PFSK-1 (cell line): ENCODE data around the gene KIAA1755.

Experiments
- FOXP2 ChIP-seq: optimal IDR thresholded peaks from 2 replicates; pipeline ENCODE3; 2011; ENCODE audit warnings: borderline replicate concordance, control low read depth, inconsistent platforms; ENCODE audit not compliant: insufficient read depth; ENCODE audit errors: extremely low read length, extremely low read depth
- POLR2AphosphoS5 ChIP-seq: IDR thresholded peaks from 2 replicates; pipeline ENCODE4 v1.6.1; 2012; ENCODE audit warnings: low read depth, mild to moderate bottlenecking, control low read depth, low read length, moderate library complexity
- SIN3A ChIP-seq: IDR thresholded peaks from 2 replicates; pipeline ENCODE4 v1.6.1; 2012; ENCODE audit warnings: mild to moderate bottlenecking, low read length, moderate library complexity, borderline replicate concordance; ENCODE audit not compliant: insufficient read depth
- TAF1 ChIP-seq: IDR thresholded peaks from 2 replicates; pipeline ENCODE4 v1.6.1; 2012; ENCODE audit warnings: low read length, control low read depth, borderline replicate concordance; ENCODE audit not compliant: insufficient read depth
- TF ChIP-seq, protein P1 (sequence below), 2 experiments: IDR thresholded peaks; 2 replicates each; pipeline versions ENCODE4 v1.6.1 to v1.8.0; 2011 to 2012; ENCODE audit warnings: low read depth in 2 of 2, low read length in 2 of 2, control low read depth in 1 of 2, inconsistent platforms in 1 of 2, mild to moderate bottlenecking in 1 of 2, moderate library complexity in 1 of 2; ENCODE audit not compliant: insufficient read depth in 1 of 2

The KIAA1755 gene

DNA sequence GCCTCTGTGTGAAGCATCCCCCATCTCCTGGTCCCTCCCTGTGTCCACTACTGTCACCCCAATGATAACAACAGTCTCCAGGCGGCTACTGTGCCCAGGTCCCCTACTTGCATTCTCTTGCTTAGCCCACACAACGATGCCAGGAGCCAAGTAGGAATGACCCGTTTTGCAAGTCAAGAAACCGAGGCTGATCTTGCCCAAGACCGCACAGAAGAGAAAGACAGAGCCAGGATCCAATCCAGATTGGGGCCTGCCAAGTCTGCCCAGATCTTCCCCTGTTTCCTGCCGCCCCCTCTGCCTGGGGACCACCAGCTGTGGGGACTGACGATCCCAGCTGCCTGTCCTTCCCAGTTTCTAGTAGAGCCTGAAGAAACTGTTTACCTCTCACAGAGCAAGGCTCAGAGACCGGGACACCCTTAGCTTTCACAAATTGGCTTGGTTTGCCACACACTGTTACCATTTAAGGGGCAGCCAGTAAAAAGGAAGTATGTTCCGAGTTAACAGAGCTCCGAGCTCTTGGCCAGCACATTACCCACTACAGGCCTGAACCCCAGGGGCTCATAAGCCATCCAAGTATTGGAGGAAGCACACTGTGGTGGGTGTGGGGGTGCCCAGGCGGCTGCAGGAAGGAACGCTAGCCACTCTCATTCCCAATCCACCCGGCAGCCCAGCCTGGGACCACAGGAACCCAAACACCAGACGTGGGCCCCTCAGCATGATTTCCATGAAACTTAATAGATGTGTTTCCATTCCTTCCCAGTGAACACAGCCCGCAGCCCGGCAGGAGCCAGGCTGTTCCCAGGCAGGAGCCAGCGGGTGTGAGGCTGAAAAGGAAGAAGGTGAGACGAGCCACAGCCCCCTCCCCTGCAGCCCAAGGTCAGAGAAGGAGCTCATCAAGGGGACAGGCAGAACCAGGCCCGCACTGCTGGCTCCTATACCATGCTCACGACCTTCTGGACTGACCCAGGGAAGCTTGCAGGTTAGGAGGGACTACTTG is 7.9 kb downstream of the KIAA1755 start:
- TF ChIP-seq, protein P1, sequence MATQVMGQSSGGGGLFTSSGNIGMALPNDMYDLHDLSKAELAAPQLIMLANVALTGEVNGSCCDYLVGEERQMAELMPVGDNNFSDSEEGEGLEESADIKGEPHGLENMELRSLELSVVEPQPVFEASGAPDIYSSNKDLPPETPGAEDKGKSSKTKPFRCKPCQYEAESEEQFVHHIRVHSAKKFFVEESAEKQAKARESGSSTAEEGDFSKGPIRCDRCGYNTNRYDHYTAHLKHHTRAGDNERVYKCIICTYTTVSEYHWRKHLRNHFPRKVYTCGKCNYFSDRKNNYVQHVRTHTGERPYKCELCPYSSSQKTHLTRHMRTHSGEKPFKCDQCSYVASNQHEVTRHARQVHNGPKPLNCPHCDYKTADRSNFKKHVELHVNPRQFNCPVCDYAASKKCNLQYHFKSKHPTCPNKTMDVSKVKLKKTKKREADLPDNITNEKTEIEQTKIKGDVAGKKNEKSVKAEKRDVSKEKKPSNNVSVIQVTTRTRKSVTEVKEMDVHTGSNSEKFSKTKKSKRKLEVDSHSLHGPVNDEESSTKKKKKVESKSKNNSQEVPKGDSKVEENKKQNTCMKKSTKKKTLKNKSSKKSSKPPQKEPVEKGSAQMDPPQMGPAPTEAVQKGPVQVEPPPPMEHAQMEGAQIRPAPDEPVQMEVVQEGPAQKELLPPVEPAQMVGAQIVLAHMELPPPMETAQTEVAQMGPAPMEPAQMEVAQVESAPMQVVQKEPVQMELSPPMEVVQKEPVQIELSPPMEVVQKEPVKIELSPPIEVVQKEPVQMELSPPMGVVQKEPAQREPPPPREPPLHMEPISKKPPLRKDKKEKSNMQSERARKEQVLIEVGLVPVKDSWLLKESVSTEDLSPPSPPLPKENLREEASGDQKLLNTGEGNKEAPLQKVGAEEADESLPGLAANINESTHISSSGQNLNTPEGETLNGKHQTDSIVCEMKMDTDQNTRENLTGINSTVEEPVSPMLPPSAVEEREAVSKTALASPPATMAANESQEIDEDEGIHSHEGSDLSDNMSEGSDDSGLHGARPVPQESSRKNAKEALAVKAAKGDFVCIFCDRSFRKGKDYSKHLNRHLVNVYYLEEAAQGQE (IDR thresholded peaks at IDR 0.05; ENCODE audit: insufficient read depth in 1 of 2, low read depth in 2 of 2, low read length in 2 of 2), result no peak
- TF ChIP-seq FOXP2 (no peak), SIN3A (no peak), POLR2AphosphoS5 (no peak), TAF1 (no peak)

- TF ChIP-seq POLR2AphosphoS5 (no peak), SIN3A (no peak), TAF1 (no peak), FOXP2 (no peak)
- TF ChIP-seq, protein P1 (IDR thresholded peaks at IDR 0.05; ENCODE audit: insufficient read depth in 1 of 2, low read depth in 2 of 2, low read length in 2 of 2), result no peak
Observed at GRCh38 chr20:38250609-38251008, 9.9 kb downstream of the KIAA1755 start.

- TF ChIP-seq FOXP2 (no peak), TAF1 (no peak), POLR2AphosphoS5 (no peak), SIN3A (no peak)
- TF ChIP-seq, protein P1 (IDR thresholded peaks at IDR 0.05; ENCODE audit: insufficient read depth in 1 of 2, low read depth in 2 of 2, low read length in 2 of 2), result no peak
Observed at GRCh38 chr20:38249536-38250310, 10.8 kb downstream of the KIAA1755 start.

DNA sequence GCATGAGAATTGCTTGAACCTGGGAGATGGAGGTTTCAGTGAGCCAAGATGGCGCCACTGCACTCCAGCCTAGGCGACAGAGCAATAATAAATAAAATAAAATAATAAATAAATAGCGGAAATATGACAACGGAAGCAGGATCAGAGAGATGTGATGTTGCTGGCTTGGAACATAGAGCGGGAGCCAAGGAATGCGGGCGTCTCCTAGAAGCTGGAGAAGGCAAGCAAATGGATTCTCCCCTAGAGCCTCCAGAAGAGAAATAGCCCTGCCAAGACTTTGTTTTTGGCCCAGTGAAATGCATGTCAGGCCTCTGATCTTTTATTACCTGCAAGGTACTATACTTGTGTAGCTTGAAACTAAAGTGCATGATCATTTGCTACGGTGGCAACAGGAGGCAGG is 12.4 kb downstream of the KIAA1755 start:
- TF ChIP-seq FOXP2 (no peak), TAF1 (no peak), SIN3A (no peak), POLR2AphosphoS5 (no peak)
- TF ChIP-seq, protein P1 (IDR thresholded peaks at IDR 0.05; ENCODE audit: insufficient read depth in 1 of 2, low read depth in 2 of 2, low read length in 2 of 2), result no peak
